Neuronal stem cell (in vitro differentiated cells): Measurements from ENCODE around the gene PTPN14.

ENCODE experiments used
- DNase-seq: peaks from one replicate; pipeline ENCODE4 v3.0.0-alpha.2; 2013; ENCODE audit warnings: low spot score
- H2AFZ ChIP-seq: one replicate; pipeline ENCODE4 v1.6.1; 2013; ENCODE audit warnings: mild to moderate bottlenecking, low read length, inconsistent platforms
- H2AK5ac ChIP-seq: 2 replicates; pipeline ENCODE4 v1.6.1; 2013; ENCODE audit warnings: low read depth, mild to moderate bottlenecking, inconsistent platforms, low read length, moderate library complexity, mixed read lengths
- H2BK120ac ChIP-seq: 2 replicates; pipeline ENCODE4 v1.6.1; 2013; ENCODE audit warnings: low read depth, mild to moderate bottlenecking, inconsistent platforms, low read length, moderate library complexity, mixed read lengths
- H2BK12ac ChIP-seq: one replicate; pipeline ENCODE4 v1.6.1; 2013; ENCODE audit warnings: low read length, inconsistent platforms
- H2BK15ac ChIP-seq: 2 replicates; pipeline ENCODE4 v1.6.1; 2013; ENCODE audit warnings: mild to moderate bottlenecking, low read length, inconsistent platforms, mixed read lengths
- H2BK5ac ChIP-seq: one replicate; pipeline ENCODE4 v1.6.1; 2013; ENCODE audit warnings: inconsistent platforms, mild to moderate bottlenecking, low read length, moderate library complexity
- H3K14ac ChIP-seq: one replicate; pipeline ENCODE4 v1.6.1; 2013; ENCODE audit warnings: low read length, inconsistent platforms
- H3K18ac ChIP-seq: 2 replicates; pipeline ENCODE4 v1.6.1; 2013; ENCODE audit warnings: low read length, inconsistent platforms
- H3K23ac ChIP-seq: 2 replicates; pipeline ENCODE4 v1.6.1; 2013; ENCODE audit warnings: low read depth, mild to moderate bottlenecking, mixed read lengths, low read length, inconsistent platforms; ENCODE audit not compliant: poor library complexity
- H3K27ac ChIP-seq: replicated peaks from 3 replicates; pipeline ENCODE4 v1.5.1; 2013; ENCODE audit warnings: low read length, inconsistent platforms
- H3K27me3 ChIP-seq, 3 experiments: 2 replicates each; pipeline ENCODE4 v1.6.1; 2013; ENCODE audit warnings: low read length in 3 of 3, mild to moderate bottlenecking in 2 of 3, inconsistent platforms in 1 of 3, low read depth in 1 of 3, mixed read lengths in 1 of 3, moderate library complexity in 1 of 3; ENCODE audit not compliant: control insufficient read depth in 3 of 3, insufficient read depth in 3 of 3
- H3K36me3 ChIP-seq, 2 donors: replicated peaks in 1 of 2; 2 replicates each; pipeline ENCODE4 v1.6.1; 2013; ENCODE audit warnings: low read length in 2 of 2; ENCODE audit not compliant: control insufficient read depth in 2 of 2, insufficient read depth in 2 of 2
- H3K4ac ChIP-seq: 2 replicates; pipeline ENCODE4 v1.6.1; 2013; ENCODE audit warnings: inconsistent platforms, mild to moderate bottlenecking, low read length, moderate library complexity
- H3K4me1 ChIP-seq, 2 donors: 1 replicate in 1 of 2; 2 replicates in 1 of 2; pipeline ENCODE4 v1.6.1; 2013; ENCODE audit warnings: low read length in 2 of 2, low read depth in 1 of 2; ENCODE audit not compliant: control insufficient read depth in 2 of 2, insufficient read depth in 1 of 2
- H3K4me2 ChIP-seq: one replicate; pipeline ENCODE4 v1.6.1; 2013; ENCODE audit warnings: mild to moderate bottlenecking, low read length, inconsistent platforms; ENCODE audit not compliant: insufficient read depth, poor library complexity, severe bottlenecking
- H3K4me3 ChIP-seq, 2 donors: 2 replicates each; pipeline ENCODE4 v1.5.1; 2013; ENCODE audit warnings: low read length in 2 of 2, mild to moderate bottlenecking in 2 of 2, inconsistent platforms in 1 of 2, moderate library complexity in 1 of 2
- H3K79me1 ChIP-seq: one replicate; pipeline ENCODE4 v1.6.1; 2013; ENCODE audit warnings: low read depth, mild to moderate bottlenecking, inconsistent platforms, low read length, moderate library complexity
- H3K9ac ChIP-seq: one replicate; pipeline ENCODE4 v1.6.1; 2013; ENCODE audit warnings: mild to moderate bottlenecking, low read depth, low read length, inconsistent platforms; ENCODE audit not compliant: poor library complexity
- H3K9me3 ChIP-seq, 2 donors: replicated peaks in 1 of 2; 2 replicates each; pipeline versions ENCODE3 to v1.6.1; 2013; ENCODE audit warnings: low read length in 2 of 2, mild to moderate bottlenecking in 2 of 2, inconsistent platforms in 1 of 2, low read depth in 1 of 2, mixed read lengths in 1 of 2, moderate library complexity in 1 of 2; ENCODE audit not compliant: control insufficient read depth in 2 of 2, insufficient read depth in 1 of 2
- H4K8ac ChIP-seq: one replicate; pipeline ENCODE4 v1.6.1; 2013; ENCODE audit warnings: low read depth, mild to moderate bottlenecking, inconsistent platforms, low read length, moderate library complexity
- H4K91ac ChIP-seq: one replicate; pipeline ENCODE4 v1.6.1; 2013; ENCODE audit warnings: low read length, low read depth, mild to moderate bottlenecking, inconsistent platforms; ENCODE audit not compliant: poor library complexity
- WGBS, 2 donors: extraction: QIAGEN DNeasy Blood & Tissue Kit; methylation state at CpG; one replicate each; pipeline ENCODE4 v1.1.7; 2013; ENCODE audit warnings: missing lambda C conversion rate in 2 of 2, mixed read lengths in 1 of 2; ENCODE audit not compliant: insufficient read length in 2 of 2, insufficient replicate concordance in 1 of 2; ENCODE audit errors: extremely low coverage in 2 of 2; 5-methylcytosine and 5-hydroxymethylcytosine counted together

The PTPN14 gene

GRCh38 chr1:214448536-214448935, 102.9 kb downstream of the PTPN14 start:
- WGBS, 2 donors = no CpG with 5 or more reads among the region's 2 CpGs
- Histone ChIP-seq H3K4me1 (peaks cover 5 to 9% of the 10 kb centered on the region in 2 donors), H2BK5ac (no peak overlapping the region)

GRCh38 chr1:214447557-214447871, 103.9 kb downstream of the PTPN14 start:
- H3K14ac ChIP-seq = no peak overlapping the region
- no peak overlapping the region for H3K18ac ChIP-seq
- no peak overlapping the region for H3K23ac ChIP-seq
- no peak overlapping the region for H2BK5ac ChIP-seq
- no peak overlapping the region for H4K91ac ChIP-seq
- no peak overlapping the region for H2AFZ ChIP-seq
- no peak overlapping the region for H2AK5ac ChIP-seq
- H3K4me2 ChIP-seq = no peak overlapping the region
- H3K9me3 ChIP-seq = no peaks in the 10 kb centered on the region
- no peak overlapping the region for H3K4ac ChIP-seq
- no peak overlapping the region for H4K8ac ChIP-seq
- H3K79me1 ChIP-seq = no peaks in the 10 kb centered on the region
- H3K27ac ChIP-seq = no peak overlapping the region
- no peak overlapping the region for H2BK15ac ChIP-seq
- H2BK120ac ChIP-seq = no peak overlapping the region
- H2BK12ac ChIP-seq = no peak overlapping the region
- peaks cover 6 to 11% of the 10 kb centered on the region in 2 donors for H3K36me3 ChIP-seq
- WGBS, 2 donors = no CpG with 5 or more reads among the region's 2 CpGs
- no peak overlapping the region for H3K9ac ChIP-seq
- DNase-seq = no peak
- no peak overlapping the region for H3K4me3 ChIP-seq
- peaks cover 5 to 9% of the 10 kb centered on the region in 2 donors for H3K4me1 ChIP-seq
- H3K27me3 ChIP-seq = no peaks in the 10 kb centered on the region

More at GRCh38 chr1:214448536-214448935, 102.9 kb downstream of the PTPN14 start:
- H3K4me3 ChIP-seq = no peak overlapping the region
- H2BK120ac ChIP-seq = no peak overlapping the region
- H3K18ac ChIP-seq = no peak overlapping the region
- no peak overlapping the region for H4K91ac ChIP-seq
- H4K8ac ChIP-seq = no peak overlapping the region
- no peak overlapping the region for H3K9ac ChIP-seq
- H3K27me3 ChIP-seq = no peaks in the 10 kb centered on the region
- H3K9me3 ChIP-seq = no peaks in the 10 kb centered on the region
- H3K4me2 ChIP-seq = no peak overlapping the region
- H2AK5ac ChIP-seq = no peak overlapping the region
- no peak overlapping the region for H2AFZ ChIP-seq
- no peak overlapping the region for H2BK12ac ChIP-seq
- DNase-seq = no peak
- peaks cover 6 to 11% of the 10 kb centered on the region in 2 donors for H3K36me3 ChIP-seq
- no peak overlapping the region for H3K4ac ChIP-seq
- H3K27ac ChIP-seq = no peak overlapping the region
- H2BK15ac ChIP-seq = no peak overlapping the region
- no peak overlapping the region for H3K23ac ChIP-seq
- H3K14ac ChIP-seq = no peak overlapping the region
- H3K79me1 ChIP-seq = no peaks in the 10 kb centered on the region

- H3K4me3 ChIP-seq = no peak overlapping the region
- no peaks in the 10 kb centered on the region for H3K9me3 ChIP-seq
- peaks cover 5 to 9% of the 10 kb centered on the region in 2 donors for H3K4me1 ChIP-seq
- H3K79me1 ChIP-seq = no peaks in the 10 kb centered on the region
- H2AFZ ChIP-seq = no peak overlapping the region
- H3K36me3 ChIP-seq = peaks cover 6 to 11% of the 10 kb centered on the region in 2 donors
- H3K9ac ChIP-seq = no peak overlapping the region
- H3K14ac ChIP-seq = no peak overlapping the region
- no peak overlapping the region for H4K91ac ChIP-seq
- H2BK12ac ChIP-seq = no peak overlapping the region
- H2BK5ac ChIP-seq = no peak overlapping the region
- no peak overlapping the region for H3K4ac ChIP-seq
- H3K27me3 ChIP-seq = no peaks in the 10 kb centered on the region
- no peak overlapping the region for H3K23ac ChIP-seq
- WGBS, 2 donors = no CpG with 5 or more reads among the region's 8 CpGs
- H2BK15ac ChIP-seq = no peak overlapping the region
- H2BK120ac ChIP-seq = no peak overlapping the region
- DNase-seq = no peak
- no peak overlapping the region for H3K18ac ChIP-seq
- no peak overlapping the region for H2AK5ac ChIP-seq
- H3K27ac ChIP-seq = peak overlapping the region; percentile 11
- H3K4me2 ChIP-seq = peak overlapping the region; percentile 41
- H4K8ac ChIP-seq = no peak overlapping the region
Observed at GRCh38 chr1:214446772-214447556, 104.4 kb downstream of the PTPN14 start.

GRCh38 chr1:214445831-214446614, 105.4 kb downstream of the PTPN14 start:
- Histone ChIP-seq H2BK5ac (no peak overlapping the region), H3K27ac (no peak overlapping the region), H3K18ac (no peak overlapping the region), H2AK5ac (no peak overlapping the region), H3K23ac (no peak overlapping the region), H3K4me1 (peaks cover 5 to 9% of the 10 kb centered on the region in 2 donors), H2BK12ac (no peak overlapping the region), H4K8ac (no peak overlapping the region), H3K79me1 (no peaks in the 10 kb centered on the region), H3K4me3 (no peak overlapping the region), H3K9ac (no peak overlapping the region), H3K27me3 (no peaks in the 10 kb centered on the region), H3K4me2 (no peak overlapping the region), H3K14ac (no peak overlapping the region), H2BK15ac (no peak overlapping the region), H3K9me3 (no peaks in the 10 kb centered on the region), H3K4ac (no peak overlapping the region), H2AFZ (no peak overlapping the region), H3K36me3 (peaks cover 4% of the 10 kb centered on the region in 2 donors), H4K91ac (no peak overlapping the region), H2BK120ac (no peak overlapping the region)
- DNase-seq = no peak
- no CpG with 5 or more reads among the region's 2 CpGs for WGBS, 2 donors
